HG03575 (cell line): ENCODE results near the gene GLMP.

Experiments used
- ATAC-seq: cut with Tn5 transposase; IDR thresholded peaks from one replicate; pipeline ENCODE4 v1.9.1; 2021; ENCODE audit not compliant: unreplicated experiment, insufficient number of reproducible peaks, low FRiP score; ENCODE audit errors: extremely low read depth

The GLMP gene

GRCh38 chr1:156259805-156260204 is 35.7 kb downstream of the GLMP start:
- ATAC-seq, result no peak

- no peak for ATAC-seq
These were observed 36.6 kb downstream of the GLMP start for GRCh38 chr1:156258859-156259258.

- ATAC-seq, result no peak
These were observed 37.8 kb downstream of the GLMP start for GRCh38 chr1:156257711-156258110.

- ATAC-seq, result no peak
These were observed 41.8 kb downstream of the GLMP start for GRCh38 chr1:156253634-156254033.

- ATAC-seq, result no peak
These were observed 44.0 kb downstream of the GLMP start for GRCh38 chr1:156251527-156251926.

- no peak for ATAC-seq
These were observed 45.9 kb downstream of the GLMP start for GRCh38 chr1:156249593-156249992.

- ATAC-seq, result no peak
These were observed 47.2 kb downstream of the GLMP start for GRCh38 chr1:156248323-156248683.

- ATAC-seq, result no peak
These were observed 47.8 kb downstream of the GLMP start, which contains the start of gene PAQR6 for GRCh38 chr1:156247460-156248322. Gene PAQR6, minus strand, starts transcription at chr1:156248056. Its CDS starts 1,325 bp downstream, at chr1:156246731.

- ATAC-seq, result no peak
These were observed 48.6 kb downstream of the GLMP start for GRCh38 chr1:156246781-156247459.

- no peak for ATAC-seq
These were observed 49.2 kb downstream of the GLMP start for GRCh38 chr1:156246241-156246780.

- no peak for ATAC-seq
These were observed 49.8 kb downstream of the GLMP start for GRCh38 chr1:156245451-156246232.

GRCh38 chr1:156244712-156245111 is 50.8 kb downstream of the GLMP start:
- ATAC-seq, result no peak

- no peak for ATAC-seq
These were observed 51.4 kb downstream of the GLMP start for GRCh38 chr1:156244126-156244525.

- no peak for ATAC-seq
These were observed 52.7 kb downstream of the GLMP start for GRCh38 chr1:156242738-156243137.
